Breast epithelium (tissue), 3 donors: ENCODE results near the gene VAMP5.

Source experiments
- POLR2A ChIP-seq: fragments of 450-650 bp; IDR thresholded peaks from one replicate; pipeline ENCODE4 v1.6.1; 2016; ENCODE audit warnings: antibody characterized with exemption, mild to moderate bottlenecking, moderate library complexity
- POLR2AphosphoS5 ChIP-seq, 3 donors: sonication (generic); formaldehyde crosslinking; IDR thresholded peaks; one replicate each; pipeline ENCODE4 v1.6.1; 2017; ENCODE audit warnings: antibody characterized with exemption in 3 of 3
- TF ChIP-seq, protein P1 (sequence below), 3 donors: fragments of 450-650 bp; IDR thresholded peaks; one replicate each; pipeline ENCODE4 v1.5.1; 2016 to 2017; ENCODE audit warnings: antibody characterized with exemption in 3 of 3, mild to moderate bottlenecking in 3 of 3, moderate library complexity in 3 of 3

GRCh38 chr2:85596486-85597143 lies 12.4 kb downstream of the VAMP5 start:
- TF ChIP-seq, protein P1, sequence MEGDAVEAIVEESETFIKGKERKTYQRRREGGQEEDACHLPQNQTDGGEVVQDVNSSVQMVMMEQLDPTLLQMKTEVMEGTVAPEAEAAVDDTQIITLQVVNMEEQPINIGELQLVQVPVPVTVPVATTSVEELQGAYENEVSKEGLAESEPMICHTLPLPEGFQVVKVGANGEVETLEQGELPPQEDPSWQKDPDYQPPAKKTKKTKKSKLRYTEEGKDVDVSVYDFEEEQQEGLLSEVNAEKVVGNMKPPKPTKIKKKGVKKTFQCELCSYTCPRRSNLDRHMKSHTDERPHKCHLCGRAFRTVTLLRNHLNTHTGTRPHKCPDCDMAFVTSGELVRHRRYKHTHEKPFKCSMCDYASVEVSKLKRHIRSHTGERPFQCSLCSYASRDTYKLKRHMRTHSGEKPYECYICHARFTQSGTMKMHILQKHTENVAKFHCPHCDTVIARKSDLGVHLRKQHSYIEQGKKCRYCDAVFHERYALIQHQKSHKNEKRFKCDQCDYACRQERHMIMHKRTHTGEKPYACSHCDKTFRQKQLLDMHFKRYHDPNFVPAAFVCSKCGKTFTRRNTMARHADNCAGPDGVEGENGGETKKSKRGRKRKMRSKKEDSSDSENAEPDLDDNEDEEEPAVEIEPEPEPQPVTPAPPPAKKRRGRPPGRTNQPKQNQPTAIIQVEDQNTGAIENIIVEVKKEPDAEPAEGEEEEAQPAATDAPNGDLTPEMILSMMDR (IDR thresholded peaks at IDR 0.05): no peak
- TF ChIP-seq POLR2AphosphoS5 (IDR thresholded peaks at IDR 0.05): no peak
- TF ChIP-seq POLR2A: no peak
